GM21528 (cell line): ENCODE measurements around the gene FNTB.

Experiments
- ATAC-seq: cut with Tn5 transposase; IDR thresholded peaks from one replicate; pipeline ENCODE4 v1.9.1; 2021; ENCODE audit warnings: mild to moderate bottlenecking, moderate library complexity; ENCODE audit not compliant: unreplicated experiment, low FRiP score

The FNTB gene

GRCh38 chr14:64952598-64953309 is 33.9 kb upstream of the FNTB start:
- ATAC-seq, result no peak

- ATAC-seq, result no peak
Observed at GRCh38 chr14:64953310-64953654, 33.4 kb upstream of the FNTB start.

- ATAC-seq, result no peak
Observed at GRCh38 chr14:64953661-64954060, 33.0 kb upstream of the FNTB start.

- no peak for ATAC-seq
Observed at GRCh38 chr14:64954491-64955240, 32.0 kb upstream of the FNTB start.

GRCh38 chr14:64955297-64955696 is 31.4 kb upstream of the FNTB start:
- ATAC-seq, result no peak

GRCh38 chr14:64956697-64957406 is 29.8 kb upstream of the FNTB start:
- no peak for ATAC-seq

- ATAC-seq, result no peak
Observed at GRCh38 chr14:64958201-64958600, 28.5 kb upstream of the FNTB start.

- ATAC-seq, result no peak
Observed at GRCh38 chr14:64958743-64959142, 28.0 kb upstream of the FNTB start.

- no peak for ATAC-seq
Observed at GRCh38 chr14:64960762-64961276, 25.9 kb upstream of the FNTB start.

GRCh38 chr14:64963611-64964010 is 23.1 kb upstream of the FNTB start:
- no peak for ATAC-seq

GRCh38 chr14:64965356-64966000 is 21.2 kb upstream of the FNTB start:
- no peak for ATAC-seq

- ATAC-seq, result no peak
Observed at GRCh38 chr14:64966976-64967375, 19.7 kb upstream of the FNTB start.

- no peak for ATAC-seq
Observed at GRCh38 chr14:64968167-64968566, 18.5 kb upstream of the FNTB start.

GRCh38 chr14:64968651-64969050 is 18.0 kb upstream of the FNTB start:
- no peak for ATAC-seq

GRCh38 chr14:64970041-64970440 is 16.7 kb upstream of the FNTB start:
- ATAC-seq, result no peak

GRCh38 chr14:64970776-64971477 is 15.8 kb upstream of the FNTB start:
- no peak for ATAC-seq

- no peak for ATAC-seq
Observed at GRCh38 chr14:64971491-64971942, 15.2 kb upstream of the FNTB start.

- ATAC-seq, result no peak
Observed at GRCh38 chr14:64971943-64972791, 14.5 kb upstream of the FNTB start, which contains the start of gene RAB15. Gene RAB15 (minus strand): TSS chr14:64972336. CDS start chr14:64972076, 260 bp downstream.

- ATAC-seq, result no peak
Observed at GRCh38 chr14:64973026-64973442, 13.7 kb upstream of the FNTB start.
